ENCODE measurements around the gene FAF1.

FAF1 gene

GRCh38 chr1:50996083-50996482 lies 36.0 kb upstream of the FAF1 start:
- DNase-seq (ENCODE audit: low read depth, low spot score): no peak
- CTCF ChIA-PET: no interaction called here
- H3K4me3 ChIP-seq (ENCODE audit: low read depth, low read length): no peak overlapping the region
- POLR2A ChIA-PET: no interaction called here
- no peak for TF ChIP-seq CTCF (IDR thresholded peaks at IDR 0.05; ENCODE audit: insufficient read depth, low read length, missing control alignments)

- CTCF ChIA-PET: no interaction called here
- POLR2A ChIA-PET: no interaction called here
- TF ChIP-seq CTCF (IDR thresholded peaks at IDR 0.05; ENCODE audit: insufficient read depth, low read length, missing control alignments): no peak
- H3K4me3 ChIP-seq (ENCODE audit: low read depth, low read length): no peak overlapping the region
- DNase-seq (ENCODE audit: low read depth, low spot score): no peak
Measured at GRCh38 chr1:50995651-50996050, 35.6 kb upstream of the FAF1 start.

- ChIA-PET POLR2A (no interaction called here), CTCF (no interaction called here)
- DNase-seq (ENCODE audit: low read depth, low spot score): no peak
- TF ChIP-seq CTCF (IDR thresholded peaks at IDR 0.05; ENCODE audit: insufficient read depth, low read length, missing control alignments): no peak
- H3K4me3 ChIP-seq (ENCODE audit: low read depth, low read length): no peak overlapping the region
Measured at GRCh38 chr1:50994997-50995396, 34.9 kb upstream of the FAF1 start.

GRCh38 chr1:50993645-50994044 lies 33.6 kb upstream of the FAF1 start:
- ChIA-PET POLR2A (no interaction called here), CTCF (no interaction called here)
- no peak for DNase-seq (ENCODE audit: low read depth, low spot score)

GRCh38 chr1:50992532-50993318 lies 32.7 kb upstream of the FAF1 start:
- no peak overlapping the region for H3K4me3 ChIP-seq (ENCODE audit: low read depth, low read length)
- no peak for TF ChIP-seq CTCF (IDR thresholded peaks at IDR 0.05; ENCODE audit: insufficient read depth, low read length, missing control alignments)
- ChIA-PET CTCF (no interaction called here), POLR2A (no interaction called here)
- DNase-seq (ENCODE audit: low read depth, low spot score): no peak

More at GRCh38 chr1:50993645-50994044, 33.6 kb upstream of the FAF1 start:
- no peak for TF ChIP-seq CTCF (IDR thresholded peaks at IDR 0.05; ENCODE audit: insufficient read depth, low read length, missing control alignments)
- H3K4me3 ChIP-seq (ENCODE audit: low read depth, low read length): no peak overlapping the region

- POLR2A ChIA-PET: no interaction called here
- no peak for TF ChIP-seq CTCF (IDR thresholded peaks at IDR 0.05; ENCODE audit: insufficient read depth, low read length, missing control alignments)
- H3K4me3 ChIP-seq (ENCODE audit: low read depth, low read length): no peak overlapping the region
- CTCF ChIA-PET: no interaction called here
- no peak for DNase-seq (ENCODE audit: low read depth, low spot score)
Measured at GRCh38 chr1:50989694-50990093, 29.6 kb upstream of the FAF1 start.
